Prostate gland (tissue), 2 donors: ENCODE results near the gene RNF126. TPM values are rescaled to one million over a fixed set of nuclear protein-coding genes. Genes with fewer than 3 reads are reported as not detected.
A peak's percentile ranks its signal among the peaks of the same experiment; 100 is the strongest.
"Not testable (repeated sequence)": the region's sequence is repeated elsewhere in the genome, so short reads cannot be mapped to it uniquely, and the experiment has no call there.

Source experiments
- DNase-seq: peaks from one replicate; pipeline ENCODE4 v3.0.0-alpha.2; 2019; ENCODE audit warnings: low spot score
- H3K27ac ChIP-seq, 2 donors: fragments of 200-600 bp; sonication (generic); 2 replicates each; pipeline ENCODE4 v1.5.1; 2017 to 2019
- H3K27me3 ChIP-seq: fragments of 200-600 bp; sonication (generic); replicated peaks from 2 replicates; pipeline ENCODE4 v1.5.1; 2019; ENCODE audit not compliant: insufficient read depth
- H3K36me3 ChIP-seq, 2 donors: fragments of 200-600 bp; sonication (generic); 1 replicate in 1 of 2; 2 replicates in 1 of 2; pipeline versions ENCODE4 v1.5.1 to v1.8.1; 2017 to 2019
- H3K4me1 ChIP-seq: fragments of 200-600 bp; sonication (generic); replicated peaks from 2 replicates; pipeline ENCODE4 v1.5.1; 2019
- H3K4me3 ChIP-seq, 2 donors: fragments of 200-600 bp; sonication (generic); 2 replicates each; pipeline ENCODE4 v1.5.1; 2017 to 2019
- H3K9me3 ChIP-seq: fragments of 200-600 bp; sonication (generic); 2 replicates; pipeline ENCODE4 v1.5.1; 2017
- POLR2A ChIP-seq: fragments of 450-650 bp; IDR thresholded peaks from one replicate; pipeline ENCODE4 v1.6.1; 2016; ENCODE audit warnings: antibody characterized with exemption, mild to moderate bottlenecking
- POLR2AphosphoS5 ChIP-seq: sonication (generic); formaldehyde crosslinking; IDR thresholded peaks from one replicate; pipeline ENCODE4 v1.6.1; 2017; ENCODE audit warnings: antibody characterized with exemption
- WGBS: methylation state at CpG from one replicate; pipeline ENCODE4 v1.1.5; 2018; 5-methylcytosine and 5-hydroxymethylcytosine counted together
- intact Hi-C: fragments of 100-400 bp; cut with DNase I; formaldehyde crosslinking; loops from one replicate; pipeline ENCODE4 v1.14.2; 2022
- total RNA-seq, 2 donors: library from RNA; depleted of rRNA; stranded (reverse); fragments of >200 nt; gene quantifications; one replicate each; pipeline ENCODE4 v1.1.0, GENCODE V29; 2016
- TF ChIP-seq, protein P1 (sequence below), 4 experiments: fragments of 200-600 bp in 2 of 4; fragments of 450-650 bp in 2 of 4; sonication (generic) in 2 of 4; IDR thresholded peaks; 1 replicate in 3 of 4; 2 replicates in 1 of 4; pipeline ENCODE4 v1.5.1; 2016 to 2019; ENCODE audit warnings: antibody characterized with exemption in 4 of 4, mild to moderate bottlenecking in 2 of 4, moderate library complexity in 2 of 4

RNF126 gene
- total RNA-seq, 2 donors from 2014 or later, result 70.7 to 109 TPM

- WGBS, result 5% methylated on average over 15 of the region's 15 CpGs
- intact Hi-C loops, result no loop called here
- H3K9me3 ChIP-seq, result no peaks in the 10 kb centered on the region
These were observed 14.2 kb upstream of the RNF126 start for GRCh38 chr19:677201-677600.

GRCh38 chr19:676339-677105, 13.5 kb upstream of the RNF126 start, which contains the start of gene FSTL3:
FSTL3 (plus strand) TSS chr19:676392; CDS start chr19:676424, 32 bp downstream.
- Histone ChIP-seq H3K27me3 (no peaks in the 10 kb centered on the region), H3K9me3 (no peaks in the 10 kb centered on the region), H3K4me3 (peak within 1 kb of the TSS; percentile 37 to 46), H3K36me3 (no peaks in the 10 kb centered on the region), H3K4me1 (peaks cover 11% of the 10 kb centered on the region), H3K27ac (peak within 1 kb of the TSS; percentile 69 to 75)
- TF ChIP-seq POLR2A (peak; percentile 43), POLR2AphosphoS5 (no peak)
- WGBS, result 5% methylated on average over 43 of the region's 63 CpGs
- DNase-seq, result no peak
- intact Hi-C loops, result no loop called here

More at GRCh38 chr19:677201-677600, 14.2 kb upstream of the RNF126 start:
- no peaks in the 10 kb centered on the region for H3K36me3 ChIP-seq
- peak; percentile 42 for TF ChIP-seq POLR2AphosphoS5
- peak; percentile 41 for TF ChIP-seq POLR2A
- TF ChIP-seq, protein P1, sequence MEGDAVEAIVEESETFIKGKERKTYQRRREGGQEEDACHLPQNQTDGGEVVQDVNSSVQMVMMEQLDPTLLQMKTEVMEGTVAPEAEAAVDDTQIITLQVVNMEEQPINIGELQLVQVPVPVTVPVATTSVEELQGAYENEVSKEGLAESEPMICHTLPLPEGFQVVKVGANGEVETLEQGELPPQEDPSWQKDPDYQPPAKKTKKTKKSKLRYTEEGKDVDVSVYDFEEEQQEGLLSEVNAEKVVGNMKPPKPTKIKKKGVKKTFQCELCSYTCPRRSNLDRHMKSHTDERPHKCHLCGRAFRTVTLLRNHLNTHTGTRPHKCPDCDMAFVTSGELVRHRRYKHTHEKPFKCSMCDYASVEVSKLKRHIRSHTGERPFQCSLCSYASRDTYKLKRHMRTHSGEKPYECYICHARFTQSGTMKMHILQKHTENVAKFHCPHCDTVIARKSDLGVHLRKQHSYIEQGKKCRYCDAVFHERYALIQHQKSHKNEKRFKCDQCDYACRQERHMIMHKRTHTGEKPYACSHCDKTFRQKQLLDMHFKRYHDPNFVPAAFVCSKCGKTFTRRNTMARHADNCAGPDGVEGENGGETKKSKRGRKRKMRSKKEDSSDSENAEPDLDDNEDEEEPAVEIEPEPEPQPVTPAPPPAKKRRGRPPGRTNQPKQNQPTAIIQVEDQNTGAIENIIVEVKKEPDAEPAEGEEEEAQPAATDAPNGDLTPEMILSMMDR (IDR thresholded peaks at IDR 0.05), result no peak
- peaks cover 11% of the 10 kb centered on the region for H3K4me1 ChIP-seq
- no peaks in the 10 kb centered on the region for H3K27me3 ChIP-seq
- H3K27ac ChIP-seq, result peak overlapping the region; percentile 69 to 75
- H3K4me3 ChIP-seq, result peak overlapping the region; percentile 37 to 46
- DNase-seq, result no peak

GRCh38 chr19:676007-676338, 13.0 kb upstream of the RNF126 start:
- H3K4me1 ChIP-seq, result peaks cover 11% of the 10 kb centered on the region
- no peak for TF ChIP-seq POLR2A
- TF ChIP-seq POLR2AphosphoS5, result no peak
- TF ChIP-seq, protein P1 (IDR thresholded peaks at IDR 0.05), result no peak
- H3K27ac ChIP-seq, result peak overlapping the region; percentile 45 to 69
- intact Hi-C loops, result no loop called here
- peak overlapping the region; percentile 37 to 46 for H3K4me3 ChIP-seq
- DNase-seq, result no peak
- 5% methylated on average over 26 of the region's 31 CpGs for WGBS
- H3K27me3 ChIP-seq, result no peaks in the 10 kb centered on the region
- no peaks in the 10 kb centered on the region for H3K36me3 ChIP-seq
- H3K9me3 ChIP-seq, result no peaks in the 10 kb centered on the region

- DNase-seq, result no peak
- no peaks in the 10 kb centered on the region for H3K9me3 ChIP-seq
- no peak overlapping the region for H3K27ac ChIP-seq
- peaks cover 10% of the 10 kb centered on the region for H3K4me1 ChIP-seq
- TF ChIP-seq, protein P1 (IDR thresholded peaks at IDR 0.05), result no peak
- TF ChIP-seq POLR2AphosphoS5 (no peak), POLR2A (no peak)
- H3K27me3 ChIP-seq, result no peaks in the 10 kb centered on the region
- no peaks in the 10 kb centered on the region for H3K36me3 ChIP-seq
- intact Hi-C loops, result no loop called here
- WGBS, result 70% methylated on average over 38 of the region's 38 CpGs
- H3K4me3 ChIP-seq, result no peak overlapping the region
These were observed 11.5 kb upstream of the RNF126 start for GRCh38 chr19:674282-675151.

DNA sequence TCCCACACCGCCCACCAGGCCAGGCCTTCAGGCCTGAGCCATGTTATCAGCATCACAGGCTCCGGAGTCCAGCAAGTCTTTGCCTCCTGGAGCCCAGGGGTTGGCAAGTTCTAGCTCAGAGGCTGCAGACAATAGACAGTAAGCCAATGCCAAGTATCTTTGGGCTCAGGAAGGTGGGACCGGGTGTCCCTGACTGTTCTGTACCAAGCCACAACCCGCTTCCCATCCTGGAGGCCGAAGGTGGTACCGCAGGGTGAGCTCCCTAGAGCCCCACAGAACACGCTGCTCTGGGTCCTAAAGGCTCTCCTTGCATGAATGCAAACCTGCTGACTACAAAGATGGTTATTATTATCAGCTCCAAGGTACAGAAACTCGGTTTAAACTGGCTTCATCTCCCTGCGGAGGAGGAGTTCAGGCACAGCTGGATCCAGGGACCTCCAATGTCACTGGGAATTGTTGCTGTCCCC, 7.6 kb upstream of the RNF126 start:
- Histone ChIP-seq H3K9me3 (no peaks in the 10 kb centered on the region), H3K4me3 (no peak overlapping the region), H3K36me3 (no peaks in the 10 kb centered on the region), H3K27me3 (no peaks in the 10 kb centered on the region), H3K27ac (no peak overlapping the region), H3K4me1 (no peaks in the 10 kb centered on the region)
- DNase-seq, result no peak
- intact Hi-C loops, result no loop called here
- WGBS, result 82% methylated on average over 9 of the region's 9 CpGs
- TF ChIP-seq, protein P1 (IDR thresholded peaks at IDR 0.05), result no peak
- TF ChIP-seq POLR2A, result no peak
- TF ChIP-seq POLR2AphosphoS5, result no peak

- DNase-seq, result not testable (repeated sequence)
These were observed 5.8 kb upstream of the RNF126 start for GRCh38 chr19:668675-669434.

GRCh38 chr19:666985-667573, 4.1 kb upstream of the RNF126 start:
- intact Hi-C loops, result loop anchor here (10.0 kb wide), 1 partner anchor 318 kb away; the partner anchor contains the start of gene WDR18

More at GRCh38 chr19:668675-669434, 5.8 kb upstream of the RNF126 start:
- WGBS, result 65% methylated on average over 12 of the region's 12 CpGs
- not testable (repeated sequence) for H3K27ac ChIP-seq, H3K4me3 ChIP-seq, H3K9me3 ChIP-seq, H3K4me1 ChIP-seq, H3K36me3 ChIP-seq, H3K27me3 ChIP-seq
- intact Hi-C loops, result loop anchor here (10.0 kb wide), 1 partner anchor 316 kb away; the partner anchor contains the start of gene WDR18

More at GRCh38 chr19:666985-667573, 4.1 kb upstream of the RNF126 start:
- H3K4me1 ChIP-seq, H3K27me3 ChIP-seq, H3K27ac ChIP-seq, H3K36me3 ChIP-seq, H3K4me3 ChIP-seq, H3K9me3 ChIP-seq, DNase-seq: not testable (repeated sequence)
- 95% methylated on average over 34 of the region's 38 CpGs for WGBS
